ENCODE results near the gene TUBB6. TPM values are rescaled to one million over a fixed set of nuclear protein-coding genes. Genes with fewer than 3 reads are reported as not detected.

Gene TUBB6
- total and polyA plus RNA-seq, 2 of the 13 experiments (the other 11 are each of a cell fraction or from before 2014, with no cell fraction given) = 9.9 to 28.6 TPM

- TF ChIP-seq ZNF687 (CRISPR knock-in tag; IDR thresholded peaks at IDR 0.05) = peak; percentile 57
- TF ChIP-seq ZNF710 (CRISPR knock-in tag; IDR thresholded peaks at IDR 0.05; ENCODE audit: borderline replicate concordance) = no peak
- peak; percentile 28; the same call in 1 of the 2 replicates for TF ChIP-seq UBTF (CRISPR knock-in tag; IDR thresholded peaks at IDR 0.05)
- no peak for TF ChIP-seq PAWR (CRISPR knock-in tag; IDR thresholded peaks at IDR 0.05; ENCODE audit: borderline replicate concordance)
- TF ChIP-seq TFAP4 (IDR thresholded peaks at IDR 0.05; ENCODE audit: borderline replicate concordance, low read depth) = peak; percentile 77; the same call in 1 of the 2 replicates
- peak; percentile 31; the same call in 1 of the 2 replicates for TF ChIP-seq SAP130 (CRISPR knock-in tag; IDR thresholded peaks at IDR 0.05; ENCODE audit: low read depth)
- TF ChIP-seq HINFP (CRISPR knock-in tag; IDR thresholded peaks at IDR 0.05; ENCODE audit: low read depth) = no peak
- peak; percentile 63; the same call in 1 of the 2 replicates for TF ChIP-seq ZNF292 (CRISPR knock-in tag; IDR thresholded peaks at IDR 0.05; ENCODE audit: borderline replicate concordance, low read depth)
- TF ChIP-seq CTCF (CRISPR knock-in tag; IDR thresholded peaks at IDR 0.05) = peak; percentile 20; the same call in 1 of the 2 replicates
- no peak for TF ChIP-seq MLX (CRISPR knock-in tag; IDR thresholded peaks at IDR 0.05)
Measured at GRCh38 chr18:12287684-12288402, 20.2 kb upstream of the TUBB6 start (continued).

All from HepG2 (cell line).